B cell (primary cell): ENCODE measurements around the gene ATG4B. TPM values are rescaled to one million over a fixed set of nuclear protein-coding genes. Genes with fewer than 3 reads are reported as not detected.

ENCODE experiments used
- ATAC-seq: fragments of 200-7000 bp; cut with Tn5 transposase; one replicate; pipeline ENCODE4 v1.10.0; 2021; ENCODE audit warnings: low read depth, mild to moderate bottlenecking, moderate number of reproducible peaks, moderate library complexity
- CTCF ChIA-PET: fragments of 350-600 bp; sonication (Branson Sonifier 250); formaldehyde crosslinking; loops from one replicate; lab custom pipeline; 2021; ENCODE audit warnings: antibody characterized with exemption, inconsistent platforms; lab: Charles Lee
- POLR2A ChIA-PET: fragments of 350-600 bp; sonication (Branson Sonifier 250); formaldehyde crosslinking; loops from one replicate; lab custom pipeline; 2021; ENCODE audit warnings: antibody characterized with exemption; lab: Charles Lee
- DNase-seq: peaks from one replicate; pipeline ENCODE4 v3.0.0; 2013
- H2AFZ ChIP-seq: 2 replicates; pipeline ENCODE4 v1.6.1; 2012; ENCODE audit warnings: mild to moderate bottlenecking, low read depth, low read length; ENCODE audit not compliant: insufficient read depth, poor library complexity, severe bottlenecking
- H3K27ac ChIP-seq, 2 donors: 1 replicate in 1 of 2; 2 replicates in 1 of 2; pipeline ENCODE4 v1.5.1; 2012 to 2013; ENCODE audit warnings: low read length in 2 of 2, mild to moderate bottlenecking in 2 of 2, moderate library complexity in 1 of 2
- H3K27me3 ChIP-seq, 4 experiments: fragments of 200-600 bp in 1 of 4; sonication (generic) in 1 of 4; replicated peaks in 1 of 4; 1 replicate in 2 of 4; 2 replicates in 2 of 4; pipeline versions ENCODE4 v1.6.1 to v1.7.0; 2013 to 2016; ENCODE audit warnings: low read length in 3 of 4, mild to moderate bottlenecking in 2 of 4, mixed read lengths in 1 of 4, moderate library complexity in 1 of 4; ENCODE audit not compliant: insufficient read depth in 4 of 4, control insufficient read depth in 3 of 4; ENCODE audit errors: control extremely low read depth in 1 of 4
- H3K36me3 ChIP-seq, 2 experiments: replicated peaks in 1 of 2; 1 replicate in 1 of 2; 2 replicates in 1 of 2; pipeline versions ENCODE4 v1.6.1 to v1.7.1; 2013; ENCODE audit warnings: low read length in 1 of 2; ENCODE audit not compliant: insufficient read depth in 2 of 2, control insufficient read depth in 1 of 2; ENCODE audit errors: control extremely low read depth in 1 of 2, extremely low read depth in 1 of 2
- H3K4me1 ChIP-seq, 2 donors: fragments of 200-600 bp in 1 of 2; sonication (generic) in 1 of 2; 1 replicate in 1 of 2; 2 replicates in 1 of 2; pipeline versions ENCODE4 v1.5.1 to v1.6.1; 2013 to 2017; ENCODE audit warnings: low read length in 2 of 2; ENCODE audit not compliant: control insufficient read depth in 2 of 2, insufficient read depth in 2 of 2
- H3K4me2 ChIP-seq: replicated peaks from 2 replicates; pipeline ENCODE3; 2012; ENCODE audit warnings: mild to moderate bottlenecking, low read depth, low read length; ENCODE audit not compliant: poor library complexity, severe bottlenecking
- H3K4me3 ChIP-seq, 5 experiments: fragments of 200-600 bp in 1 of 5; sonication (generic) in 1 of 5; 1 replicate in 3 of 5; 2 replicates in 2 of 5; pipeline versions ENCODE4 v1.5.1 to v1.7.0; 2011 to 2016; ENCODE audit warnings: low read length in 4 of 5, mild to moderate bottlenecking in 4 of 5, low read depth in 2 of 5, control low read depth in 1 of 5, moderate library complexity in 1 of 5; ENCODE audit not compliant: insufficient read depth in 1 of 5; ENCODE audit errors: control extremely low read depth in 1 of 5, extremely low read depth in 1 of 5
- H3K79me2 ChIP-seq: fragments of 200-600 bp; sonication (generic); one replicate; pipeline ENCODE4 v1.6.0; 2016; ENCODE audit warnings: low read length; ENCODE audit not compliant: control insufficient read depth, insufficient read depth
- H3K9ac ChIP-seq: fragments of 200-600 bp; sonication (generic); 2 replicates; pipeline ENCODE4 v1.6.1; 2017; ENCODE audit warnings: mild to moderate bottlenecking, low read length, moderate library complexity
- H3K9me3 ChIP-seq, 3 donors: one replicate each; pipeline versions ENCODE4 v1.6.1 to v1.7.1; 2013; ENCODE audit warnings: low read length in 2 of 3; ENCODE audit not compliant: control insufficient read depth in 2 of 3, insufficient read depth in 1 of 3; ENCODE audit errors: control extremely low read depth in 1 of 3
- H4K20me1 ChIP-seq: 2 replicates; pipeline ENCODE4 v1.6.0; 2012; ENCODE audit warnings: mild to moderate bottlenecking, low read length; ENCODE audit not compliant: insufficient read depth, control insufficient read depth, poor library complexity, severe bottlenecking
- H3K27ac Mint-ChIP-seq: one replicate; pipeline ENCODE4 v1.8.0; 2021; ENCODE audit warnings: mixed read lengths
- H3K27me3 Mint-ChIP-seq: one replicate; pipeline ENCODE4 v1.8.0; 2021; ENCODE audit warnings: mixed read lengths
- H3K4me1 Mint-ChIP-seq: one replicate; pipeline ENCODE4 v1.8.0; 2021; ENCODE audit warnings: mixed read lengths
- H3K4me3 Mint-ChIP-seq: one replicate; pipeline ENCODE4 v1.8.0; 2021; ENCODE audit warnings: mixed read lengths
- H3K9me3 Mint-ChIP-seq: one replicate; pipeline ENCODE4 v1.8.0; 2022; ENCODE audit warnings: mixed read lengths; ENCODE audit not compliant: insufficient read depth
- EZH2 ChIP-seq: IDR thresholded peaks from 2 replicates; pipeline ENCODE4 v1.6.1; 2012; ENCODE audit warnings: borderline replicate concordance, low read depth, mild to moderate bottlenecking, moderate library complexity, low read length; ENCODE audit not compliant: insufficient read depth, poor library complexity, severe bottlenecking
- WGBS: methylation state at CpG from one replicate; pipeline ENCODE4 v1.1.5; 2013; ENCODE audit warnings: missing lambda C conversion rate; ENCODE audit not compliant: insufficient coverage; 5-methylcytosine and 5-hydroxymethylcytosine counted together
- intact Hi-C: fragments of 100-400 bp; cut with micrococcal nuclease; formaldehyde crosslinking; loops from one replicate; pipeline ENCODE4 v1.10.0; 2022
- polyA plus RNA-seq: library from polyadenylated mRNA; depleted of rRNA; stranded (reverse); fragments of >200 nt; gene quantifications from 2 replicates; pipeline ENCODE4 v1.2.3, GENCODE V29; 2012
- total RNA-seq, 2 donors: library from RNA; stranded (reverse); fragments of 120-200 nt in 1 of 2; gene quantifications; 1 replicate in 1 of 2; 2 replicates in 1 of 2; pipeline versions ENCODE4 v1.2.3 to v1.2.4, GENCODE V29; 2013 to 2022
- TF ChIP-seq, protein P1 (sequence below): fragments of 200-600 bp; IDR thresholded peaks from one replicate; pipeline ENCODE4 v1.8.0; 2022; ENCODE audit warnings: antibody characterized with exemption, mild to moderate bottlenecking

Gene ATG4B
- total and polyA plus RNA-seq, 2 donors (not counting 1 experiment from before 2014, with no cell fraction given) = 130 TPM

DNA sequence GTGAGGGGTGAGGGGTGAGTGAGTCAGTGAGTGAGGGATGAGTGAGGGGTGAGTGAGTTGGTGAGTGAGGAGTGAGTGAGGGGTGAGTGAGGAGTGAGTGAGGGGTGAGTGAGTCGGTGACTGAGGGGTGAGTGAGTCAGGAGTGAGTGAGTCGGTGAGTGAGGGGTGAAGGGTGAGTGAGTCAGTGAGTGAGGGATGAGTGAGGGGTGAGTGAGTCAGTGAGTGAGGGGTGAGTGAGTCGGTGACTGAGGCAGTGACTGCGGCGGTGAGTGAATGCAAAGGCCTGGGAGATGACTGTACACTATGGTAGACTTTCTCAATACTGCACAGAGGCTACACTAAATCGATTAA, 17.1 kb upstream of the ATG4B start:
- Mint-ChIP-seq H3K9me3 (no peaks in the 10 kb centered on the region), H3K4me1 (peaks cover 20% of the 10 kb centered on the region), H3K27ac (no peak overlapping the region), H3K4me3 (no peak overlapping the region), H3K27me3 (no peaks in the 10 kb centered on the region)
- ATAC-seq (no peak), DNase-seq (no peak)
- H3K27me3 ChIP-seq = no peaks in the 10 kb centered on the region
- H3K4me2 ChIP-seq = no peak overlapping the region
- no peaks in the 10 kb centered on the region for H4K20me1 ChIP-seq
- ChIA-PET CTCF (no interaction called here), POLR2A (no interaction called here)
- H3K79me2 ChIP-seq = peaks cover 93% of the 10 kb centered on the region
- H3K4me1 ChIP-seq = peaks cover 15 to 18% of the 10 kb centered on the region in 2 donors
- H3K4me3 ChIP-seq = no peak overlapping the region
- H2AFZ ChIP-seq = no peak overlapping the region
- H3K27ac ChIP-seq = no peak overlapping the region
- 81% methylated on average over 4 of the region's 6 CpGs for WGBS
- no peaks in the 10 kb centered on the region for H3K9me3 ChIP-seq
- H3K9ac ChIP-seq = no peak overlapping the region
- H3K36me3 ChIP-seq = no peaks in the 10 kb centered on the region
- TF ChIP-seq, protein P1, sequence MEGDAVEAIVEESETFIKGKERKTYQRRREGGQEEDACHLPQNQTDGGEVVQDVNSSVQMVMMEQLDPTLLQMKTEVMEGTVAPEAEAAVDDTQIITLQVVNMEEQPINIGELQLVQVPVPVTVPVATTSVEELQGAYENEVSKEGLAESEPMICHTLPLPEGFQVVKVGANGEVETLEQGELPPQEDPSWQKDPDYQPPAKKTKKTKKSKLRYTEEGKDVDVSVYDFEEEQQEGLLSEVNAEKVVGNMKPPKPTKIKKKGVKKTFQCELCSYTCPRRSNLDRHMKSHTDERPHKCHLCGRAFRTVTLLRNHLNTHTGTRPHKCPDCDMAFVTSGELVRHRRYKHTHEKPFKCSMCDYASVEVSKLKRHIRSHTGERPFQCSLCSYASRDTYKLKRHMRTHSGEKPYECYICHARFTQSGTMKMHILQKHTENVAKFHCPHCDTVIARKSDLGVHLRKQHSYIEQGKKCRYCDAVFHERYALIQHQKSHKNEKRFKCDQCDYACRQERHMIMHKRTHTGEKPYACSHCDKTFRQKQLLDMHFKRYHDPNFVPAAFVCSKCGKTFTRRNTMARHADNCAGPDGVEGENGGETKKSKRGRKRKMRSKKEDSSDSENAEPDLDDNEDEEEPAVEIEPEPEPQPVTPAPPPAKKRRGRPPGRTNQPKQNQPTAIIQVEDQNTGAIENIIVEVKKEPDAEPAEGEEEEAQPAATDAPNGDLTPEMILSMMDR = no peak
- no peak for TF ChIP-seq EZH2
- intact Hi-C loops = no loop called here

DNA sequence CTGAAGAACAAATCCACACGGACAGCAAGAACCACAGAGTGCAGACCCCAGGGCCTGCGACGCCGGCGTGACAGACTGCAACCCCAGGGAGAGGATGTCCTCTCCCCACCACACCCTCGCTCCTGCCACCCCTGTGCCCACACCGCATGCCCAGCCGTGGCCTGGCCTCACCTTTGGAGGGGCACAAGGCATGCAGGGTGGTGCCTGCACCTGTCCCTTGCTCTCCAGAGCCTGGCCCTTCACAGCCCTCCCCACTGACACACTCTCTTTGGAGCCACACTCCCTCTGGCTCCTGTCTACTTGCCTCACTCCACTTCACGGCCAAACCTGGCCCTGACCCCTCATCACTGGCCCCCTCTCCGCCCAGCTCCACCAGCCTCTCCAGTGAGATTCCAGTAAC, 9.8 kb upstream of the ATG4B start:
- Histone ChIP-seq H3K9me3 (no peaks in the 10 kb centered on the region), H3K27me3 (no peaks in the 10 kb centered on the region), H3K4me2 (no peak overlapping the region), H3K4me3 (no peak overlapping the region), H3K9ac (no peak overlapping the region), H3K4me1 (peaks cover 0 to 9% of the 10 kb centered on the region in 2 donors), H4K20me1 (peaks cover 16% of the 10 kb centered on the region), H3K36me3 (peaks cover 0 to 9% of the 10 kb centered on the region in 2 experiments), H3K79me2 (peaks cover 83% of the 10 kb centered on the region), H2AFZ (no peak overlapping the region), H3K27ac (no peak overlapping the region)
- POLR2A ChIA-PET = no interaction called here
- TF ChIP-seq, protein P1 = no peak
- no peak for TF ChIP-seq EZH2
- ATAC-seq (no peak), DNase-seq (no peak)
- intact Hi-C loops = no loop called here
- no peak overlapping the region for H3K27ac Mint-ChIP-seq
- 98% methylated on average over 10 of the region's 10 CpGs for WGBS
- CTCF ChIA-PET = no interaction called here
- H3K4me1 Mint-ChIP-seq = peaks cover 5% of the 10 kb centered on the region
- H3K4me3 Mint-ChIP-seq = no peak overlapping the region
- H3K9me3 Mint-ChIP-seq = no peaks in the 10 kb centered on the region
- no peaks in the 10 kb centered on the region for H3K27me3 Mint-ChIP-seq
